HG02759 (cell line): ENCODE measurements around the gene HELT.

Source experiments
- ATAC-seq: cut with Tn5 transposase; IDR thresholded peaks from one replicate; pipeline ENCODE4 v1.9.1; 2021; ENCODE audit warnings: mild to moderate bottlenecking, moderate library complexity; ENCODE audit not compliant: unreplicated experiment

HELT gene

GRCh38 chr4:185003596-185004351 is 14.5 kb upstream of the HELT start:
- ATAC-seq, result no peak

DNA sequence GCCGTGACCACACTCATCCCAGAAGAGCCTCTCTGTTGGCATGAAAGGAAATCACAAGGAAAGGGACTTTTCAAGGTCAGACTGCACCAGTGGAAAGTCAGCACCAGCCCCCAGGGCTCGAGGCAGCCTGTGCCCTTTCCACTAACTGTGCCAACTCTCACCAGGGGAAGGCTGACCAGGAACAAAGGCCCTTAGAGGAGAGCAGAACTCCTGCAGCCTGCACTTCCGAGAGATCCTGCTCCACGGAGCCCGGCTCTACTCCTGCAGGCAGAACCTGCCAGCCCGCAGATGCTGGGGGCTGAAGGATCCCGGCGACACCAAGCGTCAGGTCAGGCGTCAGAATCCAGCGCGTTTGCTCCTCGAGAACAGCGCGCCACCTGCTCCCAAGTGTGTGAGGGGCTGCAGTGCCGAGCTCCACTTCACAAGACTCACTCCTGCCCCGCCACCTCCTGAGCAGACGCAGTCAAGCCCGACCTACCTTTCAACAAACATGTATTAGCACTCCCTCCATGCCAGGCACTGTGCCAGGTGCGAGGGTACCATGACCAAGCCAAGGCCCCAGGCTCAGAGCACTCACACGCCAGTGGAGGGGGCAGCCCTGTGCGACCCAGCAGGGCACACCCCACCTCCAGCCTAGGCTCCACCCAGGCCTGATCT is 13.6 kb upstream of the HELT start:
- peak; percentile 42 for ATAC-seq

DNA sequence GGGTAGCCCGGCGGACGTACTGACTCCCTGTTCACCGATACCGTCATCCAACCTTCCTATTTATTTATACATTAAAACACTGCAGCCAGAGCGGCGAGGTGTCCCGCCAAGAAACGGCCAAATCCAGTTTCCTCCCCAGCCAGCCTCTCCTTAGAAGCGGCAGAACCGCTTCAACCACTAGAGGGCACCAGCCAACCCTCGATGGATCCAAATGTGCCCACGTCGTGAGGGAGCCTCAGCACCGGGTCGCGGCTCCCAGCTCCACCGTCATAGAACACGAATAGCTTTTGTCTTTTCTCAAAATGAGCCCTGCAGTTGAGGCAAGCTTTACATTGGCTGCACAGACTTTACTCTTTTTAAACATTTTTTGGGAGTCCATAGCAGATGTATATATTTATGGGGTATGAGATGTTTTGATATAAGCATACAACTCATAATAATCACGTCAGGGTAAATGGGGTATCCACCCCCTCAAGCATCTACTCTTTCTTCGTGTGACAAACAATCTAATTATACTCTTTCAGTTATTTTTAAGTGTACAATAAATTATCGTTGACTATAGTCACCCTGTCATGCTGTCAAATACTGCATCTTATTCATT is 13.0 kb upstream of the HELT start:
- ATAC-seq, result peak; percentile 92

DNA sequence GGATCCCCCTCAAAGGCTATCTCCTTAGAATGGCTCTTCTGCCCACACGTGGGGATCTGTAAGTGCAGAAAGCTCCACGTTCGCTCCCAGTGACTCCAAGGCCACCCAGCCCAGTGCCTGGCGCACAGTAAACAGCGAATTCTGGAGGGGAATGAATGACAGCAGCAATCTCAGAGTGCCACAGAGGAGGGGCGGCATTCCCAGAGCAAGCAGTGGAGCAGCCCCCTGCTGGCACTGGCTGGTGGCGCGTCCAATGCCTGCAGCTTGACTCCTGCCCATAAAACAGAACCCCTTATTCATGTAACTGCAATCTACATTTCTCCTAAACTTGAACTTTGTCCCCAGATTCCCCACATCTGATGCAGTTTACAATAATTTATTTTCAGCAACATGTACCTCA is 6.9 kb upstream of the HELT start:
- ATAC-seq, result peak; percentile 84

GRCh38 chr4:185013417-185014125 is 4.7 kb upstream of the HELT start:
- ATAC-seq, result no peak

GRCh38 chr4:185015108-185015507 is 3.2 kb upstream of the HELT start:
- no peak for ATAC-seq

DNA sequence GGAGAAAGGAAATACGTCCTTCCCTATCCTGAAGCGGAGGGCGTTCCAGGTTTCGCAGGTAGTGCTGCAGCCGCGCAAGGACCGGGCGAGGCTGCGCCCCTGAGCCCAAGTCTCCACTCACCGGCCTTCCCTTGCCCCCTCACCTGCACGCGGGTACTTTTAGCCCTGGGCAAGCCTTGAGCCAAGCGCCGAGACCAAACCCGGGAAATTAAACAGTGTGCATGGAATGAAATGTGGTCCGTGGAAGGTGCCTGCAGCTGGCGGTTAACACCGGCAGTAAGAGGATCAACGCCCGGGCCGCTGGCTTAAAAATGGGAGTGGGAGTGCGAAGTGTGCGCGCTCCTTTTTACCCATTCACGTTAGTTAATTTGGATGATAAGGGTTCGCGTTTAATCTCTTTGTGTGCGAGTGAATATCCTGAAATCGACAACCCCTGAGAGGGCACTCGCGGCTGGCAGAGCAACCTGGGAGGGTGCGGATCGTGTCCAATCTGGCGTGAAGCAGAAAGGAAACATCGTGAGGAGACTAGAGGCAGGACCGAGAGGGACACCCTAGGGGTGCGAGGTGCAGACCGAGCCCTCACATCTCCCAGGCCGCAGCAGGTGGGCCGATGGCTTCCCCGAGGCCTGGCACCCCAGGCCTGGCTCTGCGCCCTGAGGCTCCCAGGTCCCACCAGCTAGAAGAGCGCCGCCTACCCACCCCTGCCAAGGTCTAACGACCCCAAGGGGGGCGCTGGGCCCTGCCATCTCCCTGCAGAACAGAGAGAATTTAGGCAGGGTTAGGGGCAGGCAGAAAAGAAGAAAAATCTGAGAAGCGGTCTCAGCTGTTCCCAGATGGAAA is 2.0 kb upstream of the HELT start:
- ATAC-seq, result no peak

GRCh38 chr4:185016946-185017758 is 1.1 kb upstream of the HELT start:
- no peak for ATAC-seq

- ATAC-seq, result no peak
Measured at GRCh38 chr4:185018834-185019455, 655 bp downstream of the HELT start.

DNA sequence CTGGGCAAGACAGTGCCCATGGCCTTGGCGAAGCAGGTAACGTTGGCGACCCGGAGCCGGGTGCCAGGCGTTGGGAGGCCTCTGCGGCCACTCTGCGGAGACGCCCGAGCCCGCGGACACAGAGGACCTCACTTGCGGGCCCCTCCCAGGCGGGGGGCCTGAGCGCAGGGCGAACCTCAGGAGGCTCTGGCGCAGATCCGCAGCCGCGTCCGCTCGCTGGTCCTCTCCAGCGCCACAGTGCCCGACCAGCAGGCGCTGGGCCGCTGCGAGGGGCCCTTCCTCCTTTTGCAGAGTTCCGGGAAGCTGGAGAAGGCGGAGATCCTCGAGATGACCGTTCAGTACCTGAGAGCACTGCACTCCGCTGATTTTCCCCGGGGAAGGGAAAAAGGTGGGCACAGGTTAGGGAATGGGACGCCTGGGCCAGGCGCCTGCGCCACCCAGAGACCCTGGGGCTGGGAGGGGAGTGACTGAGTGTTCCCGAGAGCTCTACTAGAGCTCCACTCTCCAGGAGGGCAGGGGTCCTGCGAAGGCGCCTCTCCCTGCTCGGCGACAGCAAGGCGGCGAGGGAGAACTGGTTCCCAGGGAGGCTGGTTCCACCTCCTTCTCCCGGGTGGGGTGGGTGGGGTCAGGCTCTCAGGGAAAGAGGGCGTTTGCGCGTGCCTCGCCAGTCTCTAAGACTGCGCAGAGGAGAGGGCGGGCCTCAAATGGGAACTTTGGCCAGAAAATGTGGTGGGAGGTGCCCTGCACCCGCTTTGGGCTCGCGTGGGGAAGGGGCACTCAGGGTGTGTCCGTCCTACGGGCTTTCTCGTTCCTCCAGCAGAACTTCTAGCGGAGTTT is 1.4 kb downstream of the HELT start:
- no peak for ATAC-seq

GRCh38 chr4:185020293-185020808 is 2.1 kb downstream of the HELT start:
- no peak for ATAC-seq

DNA sequence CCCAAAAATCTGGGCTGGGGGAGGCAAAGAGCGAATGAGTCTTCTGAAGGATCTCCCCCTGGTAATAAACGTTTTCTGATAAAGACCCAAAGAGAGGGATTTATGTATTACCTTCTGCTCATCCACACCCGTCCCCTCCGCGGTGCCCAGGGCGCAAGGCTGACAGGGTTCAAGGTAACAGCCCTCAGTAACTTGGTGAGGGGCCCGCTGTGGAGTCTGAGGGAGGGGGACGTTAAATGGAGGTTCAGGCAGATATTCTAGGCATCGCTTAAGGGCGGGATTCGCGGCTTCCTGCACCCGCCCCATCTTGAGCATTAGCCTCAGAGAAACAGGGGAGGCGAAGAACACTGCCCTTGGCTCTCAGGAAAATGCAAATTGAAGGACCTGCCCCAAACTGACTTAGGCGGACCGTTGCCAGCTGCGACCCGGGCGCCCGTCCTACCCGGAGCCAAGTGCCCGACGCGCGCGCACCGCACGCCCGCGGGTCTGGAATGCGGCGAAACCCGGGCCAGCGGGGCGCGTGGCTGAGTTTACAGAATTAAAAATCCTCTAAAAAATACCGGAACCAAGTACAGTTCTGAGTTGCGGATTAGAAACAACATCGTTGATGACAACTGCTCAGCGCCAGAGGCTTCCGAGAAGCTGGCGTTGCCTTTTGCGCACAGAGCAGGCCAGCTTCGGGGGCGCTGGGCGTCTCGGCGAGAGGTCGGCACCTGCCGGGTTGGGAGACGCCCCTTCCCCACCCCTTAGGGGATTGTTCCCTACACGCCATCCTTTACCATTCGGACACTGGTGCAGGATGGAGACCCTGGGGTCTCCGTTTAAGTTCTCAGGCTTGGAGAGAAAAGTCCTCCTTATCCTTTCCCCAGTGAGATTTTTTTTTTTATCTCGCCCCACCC is 2.8 kb downstream of the HELT start:
- no peak for ATAC-seq

- ATAC-seq, result no peak
Measured at GRCh38 chr4:185023471-185023870, 5.2 kb downstream of the HELT start.

DNA sequence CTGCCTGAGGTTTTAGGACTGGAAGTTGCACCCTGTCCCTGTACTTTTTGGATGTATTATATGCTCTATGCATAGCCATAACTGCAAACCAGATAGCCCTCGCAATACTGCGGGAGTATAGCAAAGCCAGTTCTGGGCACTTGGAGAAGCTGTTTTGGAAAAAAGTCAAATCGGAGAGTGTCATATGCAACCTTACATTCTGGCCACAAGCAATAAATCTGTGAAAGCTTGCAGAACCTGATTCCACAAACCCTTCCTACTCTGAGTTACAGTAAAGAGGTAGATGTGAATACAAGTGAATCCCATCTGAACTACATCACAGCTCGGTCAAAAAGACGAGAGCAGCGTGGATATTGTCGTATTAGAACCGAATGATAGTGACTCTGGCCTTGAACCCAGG is 10.3 kb downstream of the HELT start:
- ATAC-seq, result no peak

- ATAC-seq, result no peak
Measured at GRCh38 chr4:185031611-185032010, 13.3 kb downstream of the HELT start.

- no peak for ATAC-seq
Measured at GRCh38 chr4:185033072-185033471, 14.8 kb downstream of the HELT start.

GRCh38 chr4:185033950-185034349 is 15.7 kb downstream of the HELT start:
- ATAC-seq, result no peak
